ENCODE data around the gene PHGDH. TPM values are rescaled to one million over a fixed set of nuclear protein-coding genes. Genes with fewer than 3 reads are reported as not detected.

PHGDH gene
- total RNA-seq, 2 donors from 2014 or later: 14.5 to 33.9 TPM

DNA sequence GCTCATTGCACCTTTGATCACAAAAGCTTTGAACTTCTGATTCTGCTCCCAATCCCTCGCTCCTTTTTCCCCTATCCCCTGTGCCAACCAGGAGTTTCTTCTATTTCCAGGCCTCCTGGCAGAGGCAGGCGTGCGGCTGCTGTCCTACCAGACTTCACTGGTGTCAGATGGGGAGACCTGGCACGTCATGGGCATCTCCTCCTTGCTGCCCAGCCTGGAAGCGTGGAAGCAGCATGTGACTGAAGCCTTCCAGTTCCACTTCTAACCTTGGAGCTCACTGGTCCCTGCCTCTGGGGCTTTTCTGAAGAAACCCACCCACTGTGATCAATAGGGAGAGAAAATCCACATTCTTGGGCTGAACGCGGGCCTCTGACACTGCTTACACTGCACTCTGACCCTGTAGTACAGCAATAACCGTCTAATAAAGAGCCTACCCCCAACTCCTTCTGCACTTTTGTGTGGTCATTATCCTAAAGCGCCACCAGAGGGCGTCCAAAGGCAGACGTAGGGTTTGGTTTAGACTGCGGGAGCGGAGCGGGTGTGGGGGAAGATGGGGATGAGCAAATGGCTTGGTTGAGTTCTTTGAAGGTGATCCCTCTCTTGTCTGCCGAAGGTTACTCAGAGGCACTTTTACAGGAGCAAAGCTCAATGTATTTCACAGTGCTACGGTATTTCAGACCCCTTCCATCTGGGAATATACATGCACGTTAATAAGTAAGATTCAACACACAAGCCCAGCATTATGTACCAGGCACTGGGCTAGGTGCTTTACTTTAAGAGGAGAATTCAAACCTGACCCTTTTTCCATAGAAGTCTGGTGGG, 32.3 kb downstream of the PHGDH start:
- ATAC-seq (peak; percentile 51 to 55), DNase-seq (peak; percentile 69)
- intact Hi-C loops (cut with DNase I): loop anchor here in 1 of 2 donors (10.0 kb wide), 1 partner anchor 61 kb away; no protein-coding TSS in a partner anchor

DNA sequence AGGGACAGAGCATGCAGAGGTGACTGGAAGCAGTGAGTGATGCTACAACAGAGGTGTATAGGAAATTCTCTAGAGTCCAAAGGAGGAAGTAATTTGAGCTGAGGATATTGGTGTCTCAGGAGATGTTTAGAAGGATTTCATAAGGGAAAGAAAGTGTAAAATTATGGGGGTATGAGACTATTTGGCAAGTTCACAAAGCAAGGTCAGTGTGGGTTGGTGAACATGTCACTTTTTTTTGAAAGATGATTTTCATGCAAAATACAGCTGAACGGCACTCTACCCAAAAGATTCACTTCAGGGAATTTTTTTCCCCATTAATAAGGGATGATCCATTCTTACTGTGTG, 32.8 kb downstream of the PHGDH start:
- intact Hi-C loops (cut with DNase I): loop anchor here in 1 of 2 donors (10.0 kb wide), 1 partner anchor 60 kb away; no protein-coding TSS in a partner anchor
- ATAC-seq: no peak
- DNase-seq: no peak

DNA sequence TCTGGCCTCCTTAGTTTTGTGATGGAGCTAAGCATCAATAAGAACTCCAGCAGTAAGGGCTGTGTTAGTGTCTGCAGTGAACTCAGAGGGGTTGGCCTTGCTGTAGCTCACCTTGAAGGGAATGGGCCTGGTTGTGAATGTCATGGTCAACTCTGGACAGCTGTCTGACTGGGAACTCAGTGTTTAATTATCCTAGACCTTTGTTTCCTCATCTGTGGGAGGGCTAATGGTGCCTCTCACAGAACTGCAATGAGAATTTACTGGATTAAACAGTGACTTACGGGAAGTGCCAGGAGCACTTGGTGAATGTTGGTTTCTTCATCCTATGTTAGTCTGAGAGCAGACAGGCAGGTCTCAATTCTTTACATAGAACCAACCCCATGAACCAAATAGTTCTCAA, 33.3 kb downstream of the PHGDH start:
- intact Hi-C loops (cut with DNase I): loop anchor here in 1 of 2 donors (10.0 kb wide), 1 partner anchor 60 kb away; no protein-coding TSS in a partner anchor
- ATAC-seq (no peak), DNase-seq (no peak)

DNA sequence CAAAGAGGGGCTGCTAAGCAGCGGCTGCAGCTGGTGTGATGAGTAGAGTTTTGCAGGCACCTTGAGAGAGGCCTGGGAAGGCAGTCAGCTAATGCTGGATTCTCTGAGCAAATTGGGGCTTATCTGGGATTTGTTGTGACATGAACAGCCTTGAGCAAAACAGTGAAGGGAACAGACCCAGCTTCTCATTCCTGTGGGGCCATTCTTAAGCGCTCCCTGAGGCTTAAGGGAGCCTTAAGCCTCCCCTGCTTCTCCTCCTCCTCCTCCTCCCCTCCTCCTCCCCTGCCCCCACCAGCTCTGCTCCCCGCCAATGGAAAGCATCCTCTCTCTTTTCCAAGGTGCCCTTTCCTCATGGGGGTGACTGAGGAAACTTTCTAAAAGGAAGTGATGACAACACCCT, 35.7 kb downstream of the PHGDH start:
- no peak for DNase-seq
- ATAC-seq: no peak
- intact Hi-C loops (cut with DNase I): loop anchor here in 1 of 2 donors (10.0 kb wide), 1 partner anchor 57 kb away; no protein-coding TSS in a partner anchor

DNA sequence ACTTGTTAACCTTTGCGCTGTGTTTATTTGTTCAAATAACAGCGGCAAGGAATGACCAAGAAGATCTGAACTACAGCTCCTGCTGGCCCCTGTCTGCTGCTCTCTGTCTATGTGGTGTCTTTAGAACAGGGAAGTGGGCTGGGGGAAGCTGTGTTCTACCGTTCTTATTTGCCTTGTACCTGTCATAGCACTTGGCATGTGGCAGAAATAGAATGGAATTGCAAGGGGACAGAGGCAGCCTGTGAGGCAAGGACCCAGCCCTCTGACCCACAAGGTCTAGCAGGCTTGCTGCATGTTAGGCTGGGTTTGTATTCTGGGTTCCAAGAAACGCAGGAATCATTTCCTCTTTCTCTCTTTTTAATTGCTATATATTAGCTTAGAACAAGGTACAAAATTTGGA, 36.3 kb downstream of the PHGDH start:
- no peak for DNase-seq
- no peak for ATAC-seq
- intact Hi-C loops (cut with DNase I): loop anchor here in 1 of 2 donors (10.0 kb wide), 1 partner anchor 57 kb away; no protein-coding TSS in a partner anchor

DNA sequence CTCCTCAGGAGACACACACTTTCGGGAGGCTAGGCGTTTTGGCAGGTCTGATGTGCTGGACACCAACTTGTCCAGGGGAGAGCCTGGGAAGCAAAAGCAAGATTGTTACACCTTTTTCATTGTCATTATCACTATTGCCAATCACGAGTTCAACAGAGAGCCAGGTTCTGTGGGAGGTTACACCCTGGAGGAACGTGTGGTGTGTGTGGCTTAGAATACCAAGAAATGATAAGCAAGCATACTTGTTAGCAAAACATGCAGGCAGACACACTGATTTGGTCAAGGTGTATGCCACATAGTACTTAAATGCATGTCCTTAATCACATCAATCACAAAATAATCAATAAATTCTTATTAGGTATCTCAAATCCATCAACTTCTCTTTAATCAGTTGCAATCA, 40.9 kb downstream of the PHGDH start:
- ATAC-seq (no peak), DNase-seq (no peak)
- intact Hi-C loops (cut with DNase I): no loop called here

DNA sequence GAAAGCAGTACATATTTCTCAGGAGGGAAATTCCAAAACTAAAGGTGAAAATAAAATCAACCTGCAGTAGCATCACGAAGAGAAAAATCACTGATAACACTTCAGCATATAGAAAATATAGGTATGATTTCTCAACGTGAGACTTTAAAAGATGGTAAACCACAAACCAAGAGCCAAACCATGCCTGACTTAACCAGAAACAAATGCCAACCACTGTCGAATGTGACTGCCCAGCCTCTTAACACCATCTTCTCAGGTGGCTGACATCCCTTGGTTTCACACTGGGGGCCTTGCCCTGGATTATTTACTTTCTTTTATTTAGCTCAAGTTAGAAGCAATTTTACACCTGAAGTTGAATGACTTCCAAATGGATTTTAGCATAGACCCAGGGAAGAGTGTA, 46.9 kb downstream of the PHGDH start:
- ATAC-seq: no peak
- no peak for DNase-seq
- intact Hi-C loops (cut with DNase I): no loop called here

DNA sequence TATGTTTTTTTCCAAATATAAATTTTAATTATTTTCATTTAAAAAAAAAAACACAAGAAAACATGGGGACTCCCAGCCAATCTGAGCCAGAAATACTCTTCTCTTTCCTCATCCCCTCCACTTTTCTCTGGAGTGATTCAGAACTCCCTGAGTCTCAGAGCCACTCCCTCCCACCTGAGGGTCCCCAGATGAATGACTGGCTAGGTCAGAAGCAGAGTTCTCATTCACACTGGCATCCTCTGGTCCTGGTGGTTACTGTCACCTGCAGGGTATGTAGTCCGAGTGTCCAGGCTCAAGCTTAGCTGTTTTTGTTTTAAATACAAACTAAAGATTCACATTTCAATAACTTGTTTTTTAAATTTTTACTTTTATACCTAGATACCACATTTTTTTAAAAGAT, 50.7 kb downstream of the PHGDH start:
- DNase-seq: no peak
- intact Hi-C loops (cut with DNase I): no loop called here
- no peak for ATAC-seq

DNA sequence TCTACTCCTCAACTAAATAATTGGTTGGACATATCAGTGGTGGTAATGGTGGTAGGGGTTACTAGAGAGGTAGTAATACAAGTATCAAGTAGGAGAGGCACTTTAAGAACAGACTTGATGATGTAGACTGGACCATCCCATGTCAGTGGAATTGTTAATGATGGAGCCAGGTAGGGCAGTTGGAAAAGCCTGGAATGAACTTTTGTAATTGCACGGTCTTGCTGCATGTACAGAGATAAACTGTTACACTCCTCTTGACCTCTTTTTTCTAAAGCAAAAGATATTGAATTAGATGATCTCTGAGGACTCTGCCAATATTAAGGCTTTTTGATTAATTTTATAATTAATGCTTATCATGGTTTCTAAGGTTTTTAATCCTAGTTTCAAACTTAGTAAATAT, 51.2 kb downstream of the PHGDH start:
- intact Hi-C loops (cut with DNase I): no loop called here
- ATAC-seq (no peak), DNase-seq (no peak)

DNA sequence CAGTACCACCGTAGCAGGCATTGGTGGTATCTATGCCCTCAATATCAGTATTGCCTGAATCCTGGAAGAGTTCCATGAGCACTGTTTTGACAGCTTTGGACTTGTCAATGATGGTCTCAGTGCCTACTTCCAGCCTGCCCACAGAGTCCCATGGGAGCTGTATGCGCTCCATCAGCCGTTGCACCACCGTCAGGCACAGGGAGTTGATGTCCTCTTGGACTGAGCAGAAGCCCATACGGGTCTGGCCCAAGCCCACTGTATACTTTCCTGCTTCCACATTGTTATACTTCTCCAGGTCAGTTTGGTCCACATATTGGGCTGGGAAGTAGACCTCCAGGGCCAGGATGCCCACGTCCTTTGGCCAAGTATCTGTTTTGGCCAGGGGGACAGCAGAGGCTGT, 52.5 kb downstream of the PHGDH start:
- no peak for DNase-seq
- intact Hi-C loops (cut with DNase I): no loop called here
- ATAC-seq: no peak

DNA sequence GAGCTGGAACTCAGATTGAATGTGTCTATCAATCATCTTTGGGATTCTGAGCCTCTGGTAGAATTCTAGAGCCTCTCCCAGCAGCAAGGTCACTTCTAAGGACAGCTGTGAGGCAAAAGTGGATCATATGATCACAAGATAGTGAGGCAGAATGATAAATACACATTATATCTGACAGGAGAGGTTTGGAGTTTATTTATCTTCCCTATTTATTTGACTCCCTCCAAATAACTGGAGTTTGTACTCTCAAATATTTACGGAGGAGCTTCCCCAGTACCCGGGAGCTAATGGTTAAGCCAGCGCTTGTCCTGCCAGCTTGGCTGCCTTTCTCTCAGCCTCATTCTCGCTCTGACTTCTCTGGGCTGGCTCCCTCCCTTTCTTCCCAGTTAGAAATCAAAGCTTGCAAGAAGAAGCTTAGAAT, 54.6 kb downstream of the PHGDH start:
- intact Hi-C loops (cut with DNase I): no loop called here
- no peak for DNase-seq
- peak; percentile 72 to 82 for ATAC-seq

DNA sequence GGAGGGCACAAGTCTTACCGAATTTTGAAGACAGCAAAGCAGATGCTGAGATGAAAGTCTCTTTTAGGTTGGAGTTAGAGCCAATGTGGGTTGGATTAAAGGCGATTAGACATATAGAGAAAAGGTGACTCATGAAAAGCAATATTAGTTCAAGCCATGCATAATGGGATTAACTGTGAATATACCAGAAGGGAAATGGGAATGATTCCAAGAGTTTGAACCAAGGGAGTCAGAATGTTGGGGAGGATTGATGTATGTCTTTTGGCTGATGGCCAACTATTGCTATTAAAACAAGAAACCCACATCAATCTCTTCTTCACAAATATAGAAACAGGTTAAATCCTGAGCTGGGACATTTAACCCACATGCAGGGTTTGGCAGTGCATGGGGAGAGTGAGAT, 55.8 kb downstream of the PHGDH start:
- DNase-seq (no peak), ATAC-seq (no peak)
- intact Hi-C loops (cut with DNase I): no loop called here

DNA sequence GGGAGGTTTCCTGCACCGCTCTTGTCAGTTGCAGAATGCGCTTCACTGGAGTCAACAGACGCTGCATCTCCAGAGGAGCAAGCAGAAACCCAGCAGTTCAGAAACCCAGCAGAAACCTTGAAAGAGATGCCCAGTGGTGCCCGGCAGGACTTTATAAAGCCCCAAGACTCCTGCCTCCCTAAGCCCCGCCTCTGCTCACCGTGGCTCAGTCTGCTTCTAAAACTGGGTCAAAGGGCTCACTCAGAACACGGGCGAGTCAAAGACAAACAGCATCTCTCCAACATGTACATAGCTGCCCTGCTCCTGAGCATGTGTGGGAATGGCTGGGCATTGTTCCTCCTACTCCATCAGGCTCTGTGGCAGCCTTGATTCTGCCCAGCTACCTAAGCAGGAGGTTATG, 57.0 kb downstream of the PHGDH start, which contains the start of gene HMGCS2:
Gene HMGCS2, minus strand, starts transcription at position 128 of the 400 bp plus-strand sequence. Its CDS starts 61 bp downstream, at position 67.
- peak in 1 of 2 donors; percentile 48 for ATAC-seq
- intact Hi-C loops (cut with DNase I): no loop called here
- DNase-seq: no peak

DNA sequence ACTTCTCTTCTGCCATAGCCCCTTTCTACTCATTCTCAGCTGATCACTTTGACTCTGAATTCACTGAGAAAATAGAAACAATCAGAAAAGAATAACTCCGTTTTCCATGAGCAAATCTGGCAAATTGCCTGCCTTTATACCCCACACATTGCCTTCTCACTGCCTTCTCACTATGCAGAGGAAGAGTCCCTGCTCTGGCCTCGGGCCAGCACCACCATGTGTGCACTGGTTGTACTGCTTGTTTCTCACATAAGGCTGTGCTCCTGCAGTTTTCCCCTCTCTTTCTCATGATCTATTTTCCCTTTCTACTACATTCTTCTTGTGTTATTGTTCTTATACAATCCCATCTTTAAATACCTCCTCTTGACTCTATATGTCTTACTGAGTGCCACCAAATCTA, 59.3 kb downstream of the PHGDH start:
- no peak for ATAC-seq
- no peak for DNase-seq
- intact Hi-C loops (cut with DNase I): no loop called here

DNA sequence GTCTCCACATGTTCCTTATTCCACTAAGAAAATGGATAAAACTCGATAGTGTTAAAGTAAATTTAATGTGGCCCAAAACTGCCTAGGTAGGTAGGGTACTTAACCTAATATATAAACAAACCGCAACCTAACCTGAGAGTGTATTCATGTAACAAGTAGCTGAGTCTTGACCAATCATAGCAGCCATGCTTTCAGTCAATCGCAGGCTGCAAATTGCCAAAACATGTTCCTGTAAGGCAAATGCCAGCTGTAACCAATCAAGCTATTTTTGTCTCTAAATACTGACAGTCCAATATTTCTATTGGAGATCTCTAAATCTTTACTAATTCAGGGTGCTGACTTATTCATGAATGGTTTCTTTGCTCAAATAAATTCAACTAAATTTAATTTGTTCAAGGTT, 60.0 kb downstream of the PHGDH start:
- intact Hi-C loops (cut with DNase I): no loop called here
- ATAC-seq (no peak), DNase-seq (no peak)

DNA sequence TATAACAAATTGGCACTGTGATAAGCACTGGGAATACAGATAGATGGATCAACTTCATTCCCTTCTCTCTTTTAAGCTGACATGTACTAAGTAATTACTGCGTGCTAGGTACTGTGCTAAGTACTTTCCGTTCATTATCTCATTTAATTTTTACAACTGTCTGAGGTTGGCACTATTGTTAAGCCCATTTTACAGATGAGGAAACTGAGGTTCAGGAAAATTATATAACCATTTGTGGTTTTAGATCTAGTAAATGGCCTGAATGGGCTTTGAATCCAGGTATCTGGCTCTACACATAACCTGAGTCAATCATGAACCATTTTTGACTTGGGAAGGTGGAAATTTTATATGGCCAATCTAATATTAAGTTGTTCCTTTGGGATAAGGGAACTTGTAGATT, 60.6 kb downstream of the PHGDH start:
- ATAC-seq (no peak), DNase-seq (no peak)
- intact Hi-C loops (cut with DNase I): no loop called here

DNA sequence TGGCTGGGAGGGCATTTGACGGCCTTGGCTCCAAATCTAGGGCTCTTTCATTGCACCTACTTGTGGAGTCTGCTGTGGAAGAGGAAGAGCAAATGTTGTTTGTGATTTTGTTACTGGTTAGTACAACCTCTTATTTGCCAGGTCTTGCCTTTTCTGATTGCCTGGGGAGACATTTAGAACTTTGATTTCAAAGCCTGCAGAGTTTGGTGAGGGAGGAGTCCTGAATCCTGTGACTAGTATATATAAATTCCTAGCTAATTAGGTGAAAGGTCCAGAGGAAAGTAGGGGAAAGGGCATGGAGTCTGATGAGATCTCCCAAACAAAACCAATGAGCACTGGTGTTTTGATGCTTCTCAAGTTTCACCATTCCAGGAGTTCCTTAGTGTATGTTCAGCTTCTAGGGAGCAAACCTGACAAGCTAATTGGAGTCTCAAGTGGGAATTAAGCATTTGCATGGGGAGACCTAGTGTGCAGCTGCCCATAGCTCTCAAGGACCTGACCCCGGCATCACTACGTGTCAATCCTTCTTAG, 62.0 kb downstream of the PHGDH start:
- no peak for DNase-seq
- ATAC-seq: peak in 1 of 2 donors; percentile 64
- intact Hi-C loops (cut with DNase I): no loop called here

DNA sequence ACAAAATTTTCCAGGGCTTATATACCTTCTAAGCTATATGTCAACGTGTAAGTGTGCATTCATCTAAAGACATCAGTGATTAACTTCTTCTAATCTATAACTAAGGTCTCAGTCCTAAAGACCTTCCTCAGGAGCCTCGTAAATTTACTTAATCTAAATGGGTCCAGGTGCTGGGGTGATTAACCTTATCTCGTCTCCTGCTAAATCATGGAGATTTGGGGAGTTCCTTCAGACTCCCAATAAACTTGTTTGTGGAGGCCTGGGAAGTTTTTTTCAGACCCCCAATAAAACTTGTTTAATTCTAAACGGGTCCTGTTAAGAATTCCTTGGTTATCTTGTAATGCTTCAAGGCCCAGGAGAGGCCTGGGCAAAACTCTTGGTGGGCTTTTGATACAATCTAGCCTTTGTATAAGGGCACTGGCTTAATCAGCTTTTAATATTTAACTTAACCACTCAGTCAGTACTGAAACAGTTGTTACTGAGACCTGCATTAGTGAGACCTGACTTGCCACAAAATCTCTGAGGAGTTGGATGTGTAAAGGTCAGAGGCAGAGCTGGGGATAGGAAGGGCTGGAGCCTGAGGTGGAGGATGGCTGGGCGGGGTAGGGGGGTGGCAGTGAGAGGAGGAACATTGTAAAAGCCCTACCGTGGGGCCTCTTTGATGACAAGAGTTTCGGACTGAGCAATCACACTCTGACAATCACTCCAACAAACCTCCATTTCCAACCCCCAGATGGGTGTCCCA, 63.2 kb downstream of the PHGDH start:
- DNase-seq: no peak
- no peak for ATAC-seq
- intact Hi-C loops (cut with DNase I): no loop called here

DNA sequence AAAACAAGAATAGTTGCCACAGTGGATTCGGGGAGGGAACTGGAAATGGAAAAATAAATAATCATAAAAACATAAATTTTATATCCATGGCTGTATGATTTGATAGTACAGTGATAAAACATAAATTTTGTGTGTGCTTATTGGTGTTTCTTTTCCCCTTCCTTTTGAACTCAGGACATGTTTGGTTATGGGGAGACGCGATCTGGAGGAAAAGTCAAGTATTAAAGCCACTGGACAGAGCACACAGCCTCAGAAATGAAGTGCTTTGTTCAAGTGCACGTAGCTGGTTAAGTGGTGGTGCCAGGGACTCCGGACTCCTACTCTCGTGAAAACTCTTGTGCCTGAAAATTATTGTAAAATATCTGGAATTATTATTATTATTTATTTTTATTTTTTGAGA, 66.6 kb downstream of the PHGDH start:
- no peak for DNase-seq
- ATAC-seq: no peak
- intact Hi-C loops (cut with DNase I): no loop called here

DNA sequence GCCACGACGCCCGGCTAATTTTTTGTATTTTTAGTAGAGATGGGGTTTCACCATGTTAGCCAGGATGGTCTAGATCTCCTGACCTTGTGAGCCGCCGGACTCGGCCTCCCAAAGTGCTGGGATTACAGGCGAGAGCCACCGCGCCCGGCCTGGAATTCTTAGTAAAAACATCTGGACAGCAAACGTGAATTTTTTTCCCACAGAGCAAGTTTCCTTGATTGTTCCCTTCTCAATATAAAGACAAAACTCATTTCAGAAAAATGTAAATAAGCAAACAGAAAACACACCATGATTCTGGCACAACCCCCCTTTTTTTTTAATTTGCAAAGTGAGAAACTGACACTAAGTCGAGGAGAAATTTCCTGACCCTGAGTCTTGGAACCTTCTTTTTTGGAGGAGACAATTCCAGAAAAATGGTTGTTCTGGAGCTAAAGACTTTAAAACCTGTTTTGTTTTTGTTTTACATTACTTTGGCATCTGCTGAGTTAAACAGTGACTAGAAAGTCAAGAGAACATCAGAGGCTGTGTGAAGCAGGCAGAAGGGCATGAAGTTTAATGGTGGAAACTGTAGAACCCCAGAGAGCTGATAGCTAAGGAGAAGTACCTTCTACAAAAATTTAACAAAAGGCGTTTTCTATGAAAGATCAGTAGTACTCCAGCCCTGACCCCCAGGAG, 67.3 kb downstream of the PHGDH start:
- DNase-seq (no peak), ATAC-seq (no peak)
- intact Hi-C loops (cut with DNase I): no loop called here

All from left cardiac atrium (tissue), 4 donors.